AG08396 (cell line): ENCODE data around the gene C4BPB.

Experiments
- DNase-seq: peaks from one replicate; pipeline ENCODE4 v3.0.0; 2012; ENCODE audit warnings: low spot score, mixed read lengths

The C4BPB gene

DNA sequence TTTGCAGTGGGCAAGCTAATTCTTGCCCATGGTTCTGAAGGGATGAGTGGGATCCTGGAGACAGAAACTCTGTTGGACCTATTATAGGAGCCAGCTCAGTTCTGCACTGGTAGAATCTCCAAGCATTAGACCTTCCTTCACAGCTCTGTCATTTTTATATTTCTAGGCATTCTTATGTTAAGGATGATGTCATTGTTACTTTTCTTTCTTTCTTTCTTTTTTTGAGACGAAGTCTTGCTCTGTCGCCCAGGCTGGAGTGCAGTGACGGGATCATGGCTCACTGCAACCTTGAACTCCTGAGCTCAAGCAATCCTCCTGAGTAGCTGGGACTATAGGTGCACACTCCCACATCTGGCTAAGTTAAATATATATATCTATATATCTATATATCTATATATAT is 28.1 kb upstream of the C4BPB start:
- no peak for DNase-seq

DNA sequence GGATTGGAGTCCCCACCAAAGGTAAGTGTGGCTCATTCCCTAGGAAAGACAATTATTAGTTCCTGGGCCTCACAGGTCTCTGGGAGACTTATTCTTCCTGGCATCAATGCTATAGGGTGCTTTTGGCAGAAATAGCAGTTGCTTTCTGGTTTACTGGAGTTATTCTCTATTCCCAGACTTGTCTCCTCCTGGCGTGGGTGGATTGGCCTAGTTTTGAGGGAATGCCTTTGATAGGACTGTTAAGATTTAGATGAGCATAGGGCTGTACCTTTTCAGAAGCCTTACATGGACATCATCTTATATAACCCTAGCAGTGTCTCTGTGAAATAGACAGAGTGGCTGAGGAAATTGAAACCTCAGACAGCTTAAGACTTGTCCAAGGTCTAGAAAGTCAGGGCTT is 26.6 kb upstream of the C4BPB start:
- no peak for DNase-seq

DNA sequence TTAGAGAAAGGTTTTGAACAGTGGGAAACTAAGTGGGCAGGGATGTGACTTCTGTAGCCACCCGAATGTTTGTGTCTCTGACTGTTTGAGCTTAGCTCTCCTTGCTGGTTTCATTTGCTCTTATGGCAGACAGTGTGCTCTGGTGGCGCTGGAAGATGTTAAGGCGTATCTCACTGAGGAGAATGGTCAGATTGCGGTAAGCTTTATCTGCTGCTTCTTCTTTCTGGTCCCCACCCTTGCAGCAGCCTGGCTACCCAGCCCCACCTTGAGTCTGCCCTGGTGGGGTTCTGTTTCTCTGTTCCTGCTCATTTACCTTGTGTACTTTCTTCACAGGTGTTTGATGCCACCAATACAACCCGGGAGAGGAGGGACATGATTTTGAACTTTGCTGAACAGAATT is 25.6 kb upstream of the C4BPB start:
- no peak for DNase-seq

DNA sequence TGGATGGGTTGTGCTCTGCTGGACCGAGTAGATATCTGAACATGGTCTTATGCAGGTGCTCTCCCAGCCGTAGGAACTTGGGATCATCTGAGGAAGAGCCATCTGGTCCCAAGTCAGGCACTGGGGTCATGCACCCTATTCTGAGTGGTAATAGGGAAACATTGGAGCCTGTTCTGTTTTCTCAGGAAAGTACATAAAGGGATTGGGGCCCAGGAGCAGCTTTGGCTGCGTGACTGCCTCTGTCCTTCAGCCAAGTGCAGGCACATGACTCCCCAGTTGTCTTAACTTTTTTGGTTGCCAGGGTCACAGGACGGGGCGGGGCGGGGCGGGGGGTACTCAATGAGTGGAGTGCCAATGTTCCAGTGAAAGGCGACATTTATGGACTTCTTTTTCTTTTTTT is 24.1 kb upstream of the C4BPB start:
- no peak for DNase-seq

DNA sequence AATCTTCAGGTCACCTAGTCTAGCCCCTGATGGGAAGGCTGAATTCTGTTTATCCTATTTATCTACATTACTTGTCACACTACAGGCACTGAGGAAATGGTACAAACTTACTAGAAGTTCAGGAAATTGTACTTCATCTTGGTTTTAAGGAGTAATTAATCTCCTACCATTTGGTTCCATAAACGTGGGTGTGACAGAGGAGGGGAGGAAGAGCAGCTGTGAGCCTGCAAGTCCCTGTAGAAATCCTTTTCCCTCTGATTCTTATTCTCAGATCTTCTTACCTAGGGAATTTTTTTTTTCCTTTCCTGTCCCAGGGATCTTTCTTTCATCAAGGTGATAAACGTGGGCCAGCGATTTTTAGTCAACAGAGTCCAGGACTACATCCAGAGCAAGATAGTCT is 21.5 kb upstream of the C4BPB start:
- no peak for DNase-seq

DNA sequence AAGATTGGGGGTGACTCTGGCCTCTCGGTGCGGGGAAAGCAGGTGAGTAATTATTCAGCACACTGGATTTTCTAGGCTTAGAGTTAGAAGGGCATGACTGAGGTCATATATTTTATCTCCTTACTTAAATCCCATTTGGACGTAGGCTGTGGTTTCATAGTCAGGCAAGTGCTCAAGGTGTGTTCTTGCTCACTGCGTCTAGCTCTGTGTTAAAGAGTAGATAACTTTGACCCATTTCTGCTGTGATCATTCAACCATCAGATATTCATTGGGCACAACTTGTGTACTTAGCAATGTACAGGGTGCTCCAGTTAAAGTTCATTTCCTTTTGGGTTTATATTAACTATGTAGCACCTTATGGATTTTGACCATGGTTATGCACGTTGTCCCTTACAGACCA is 21.0 kb upstream of the C4BPB start:
- DNase-seq, result no peak

DNA sequence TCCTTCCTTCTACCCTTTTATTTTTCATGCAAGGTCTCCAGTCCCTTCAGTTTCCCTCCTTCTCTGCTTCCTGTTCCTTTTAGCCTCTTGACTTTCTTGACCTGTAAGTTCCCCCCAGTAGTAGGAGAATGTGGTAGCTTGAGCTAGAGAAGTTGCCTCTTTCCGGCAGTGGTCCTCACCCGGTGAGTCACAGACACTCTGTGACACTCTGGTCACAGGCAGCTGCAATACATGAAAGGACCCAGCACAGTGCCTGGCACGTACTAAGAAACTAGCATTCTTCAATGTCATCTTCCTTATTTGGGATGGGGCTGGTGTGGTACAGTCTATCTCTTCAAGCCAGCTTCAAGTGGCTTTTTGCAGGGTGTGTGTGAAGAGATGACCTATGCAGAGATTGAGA is 19.6 kb upstream of the C4BPB start:
- no peak for DNase-seq

DNA sequence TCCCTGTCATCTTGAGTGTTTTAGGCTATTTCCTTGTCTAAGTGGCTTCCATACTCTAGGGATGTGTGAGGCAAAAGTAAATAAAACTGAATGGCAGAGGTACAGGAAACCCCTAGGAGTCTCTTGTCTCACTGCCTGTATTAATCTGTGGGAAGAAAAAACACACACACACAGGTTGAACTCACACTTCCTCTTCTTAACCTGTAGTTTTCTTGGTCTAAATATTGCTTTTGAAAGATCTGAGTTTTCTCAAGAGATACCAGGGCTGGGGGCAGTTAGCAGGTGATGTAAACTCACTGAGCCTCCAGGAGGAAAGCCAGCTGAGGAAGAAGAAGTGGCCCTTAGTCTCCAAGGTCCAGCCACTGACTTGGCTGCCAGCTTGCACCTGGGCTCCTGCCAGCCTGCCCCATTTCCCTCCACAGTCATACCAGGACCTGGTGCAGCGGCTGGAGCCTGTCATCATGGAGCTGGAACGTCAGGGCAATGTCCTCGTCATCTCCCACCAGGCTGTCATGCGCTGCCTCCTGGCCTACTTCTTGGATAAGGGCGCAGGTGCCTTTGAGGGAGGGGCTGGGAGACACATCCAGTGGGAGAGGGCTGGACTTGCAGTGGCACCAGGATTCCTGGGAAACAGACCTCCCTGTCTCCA is 18.7 kb upstream of the C4BPB start:
- no peak for DNase-seq

DNA sequence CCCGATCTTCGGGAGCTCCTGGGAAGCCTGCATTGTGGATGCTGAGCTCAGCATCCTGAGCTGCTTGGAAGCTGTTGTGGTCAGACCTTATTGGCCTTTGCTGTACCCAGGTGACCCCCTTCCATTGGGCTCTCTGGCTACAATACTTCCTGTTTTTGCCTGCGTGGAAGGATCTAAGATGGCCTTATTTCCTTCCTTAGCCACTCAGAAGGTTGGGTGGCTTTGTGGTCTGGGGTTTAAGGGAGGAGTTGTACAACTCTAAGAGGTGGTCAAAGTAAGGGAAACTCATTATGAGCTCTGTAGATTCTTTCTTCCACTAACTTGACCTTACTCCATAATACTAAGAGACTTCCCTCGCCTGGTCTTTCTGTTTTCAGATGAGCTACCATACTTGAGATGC is 17.8 kb upstream of the C4BPB start:
- DNase-seq, result no peak

DNA sequence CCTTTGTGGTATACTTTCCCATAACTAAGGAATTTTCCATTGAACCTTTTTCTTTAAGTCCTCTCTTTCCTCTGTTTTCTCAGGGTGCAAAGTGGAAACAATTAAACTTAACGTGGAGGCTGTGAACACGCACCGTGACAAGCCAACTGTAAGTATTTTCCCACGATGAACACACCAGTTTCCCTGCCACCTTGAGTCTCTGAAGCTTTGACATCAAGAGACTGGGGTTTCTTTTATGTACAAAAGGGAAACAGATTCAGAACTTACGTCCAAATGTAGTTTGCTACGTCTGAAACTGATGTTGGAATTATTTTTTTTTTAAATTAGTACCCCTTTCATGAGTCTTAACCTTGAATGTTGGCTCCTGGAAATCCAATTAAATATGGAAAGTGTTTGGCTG is 17.2 kb upstream of the C4BPB start:
- no peak for DNase-seq

DNA sequence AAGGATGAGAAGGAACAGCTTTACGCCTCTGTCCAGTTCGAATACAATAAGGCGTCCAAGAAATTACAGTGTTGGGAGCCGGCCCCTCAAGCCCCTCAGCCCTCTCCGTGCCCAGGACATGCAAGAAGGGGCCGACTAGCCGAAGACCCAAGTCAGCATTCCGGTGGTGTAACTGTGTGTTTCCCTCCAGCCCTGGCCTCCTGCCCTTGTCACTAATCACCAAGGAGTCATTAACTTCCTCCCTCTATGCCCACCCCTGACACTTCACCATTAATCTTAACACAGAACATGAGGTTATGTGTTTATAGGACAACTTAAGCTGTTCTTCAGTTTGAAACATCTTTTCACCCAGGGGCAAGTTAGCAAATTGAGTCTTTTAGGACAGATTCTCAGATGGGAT is 16.4 kb upstream of the C4BPB start:
- DNase-seq, result no peak

DNA sequence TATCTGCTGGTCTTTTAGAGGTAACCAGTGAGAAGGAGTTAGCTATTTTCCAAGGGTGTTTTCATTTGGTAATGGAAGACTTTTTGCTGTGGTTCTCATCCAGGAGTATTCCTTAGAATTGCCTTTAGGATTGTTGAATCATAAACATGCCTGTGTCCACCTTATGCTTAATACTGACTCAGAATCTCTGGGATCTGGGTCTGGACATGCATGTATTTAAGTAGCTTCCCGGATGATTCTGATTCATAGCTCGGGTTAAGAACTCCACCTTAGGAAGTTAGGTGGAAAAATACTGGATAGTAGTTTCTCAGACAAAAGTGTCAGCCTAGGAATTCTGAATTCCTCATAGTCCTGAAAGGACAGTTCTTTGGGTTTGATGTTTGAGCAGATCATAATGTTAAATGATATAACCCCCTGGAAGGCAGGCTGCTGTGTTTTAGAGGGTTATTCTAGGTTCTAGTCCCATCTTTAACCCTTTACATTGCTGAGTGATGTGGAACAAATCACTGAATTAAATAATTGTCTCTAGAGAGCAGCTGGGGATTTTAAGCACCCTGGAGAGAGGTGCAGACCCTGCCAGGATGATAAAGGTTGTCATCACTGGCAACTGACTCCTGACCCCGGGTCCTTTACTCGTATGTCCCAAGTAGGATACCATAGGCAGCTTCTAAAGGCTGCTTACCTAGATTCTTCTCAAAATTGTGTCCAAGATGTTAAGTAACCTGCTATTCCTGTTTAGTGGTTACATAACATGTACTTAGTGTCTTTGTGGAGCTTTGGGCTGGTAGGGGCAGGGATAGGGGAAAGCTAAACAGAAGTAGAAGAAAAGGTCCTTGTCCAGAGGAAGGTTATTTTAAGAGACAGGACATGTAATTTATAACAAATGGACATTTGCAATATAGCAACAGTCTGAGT is 14.5 kb upstream of the C4BPB start:
- no peak for DNase-seq

DNA sequence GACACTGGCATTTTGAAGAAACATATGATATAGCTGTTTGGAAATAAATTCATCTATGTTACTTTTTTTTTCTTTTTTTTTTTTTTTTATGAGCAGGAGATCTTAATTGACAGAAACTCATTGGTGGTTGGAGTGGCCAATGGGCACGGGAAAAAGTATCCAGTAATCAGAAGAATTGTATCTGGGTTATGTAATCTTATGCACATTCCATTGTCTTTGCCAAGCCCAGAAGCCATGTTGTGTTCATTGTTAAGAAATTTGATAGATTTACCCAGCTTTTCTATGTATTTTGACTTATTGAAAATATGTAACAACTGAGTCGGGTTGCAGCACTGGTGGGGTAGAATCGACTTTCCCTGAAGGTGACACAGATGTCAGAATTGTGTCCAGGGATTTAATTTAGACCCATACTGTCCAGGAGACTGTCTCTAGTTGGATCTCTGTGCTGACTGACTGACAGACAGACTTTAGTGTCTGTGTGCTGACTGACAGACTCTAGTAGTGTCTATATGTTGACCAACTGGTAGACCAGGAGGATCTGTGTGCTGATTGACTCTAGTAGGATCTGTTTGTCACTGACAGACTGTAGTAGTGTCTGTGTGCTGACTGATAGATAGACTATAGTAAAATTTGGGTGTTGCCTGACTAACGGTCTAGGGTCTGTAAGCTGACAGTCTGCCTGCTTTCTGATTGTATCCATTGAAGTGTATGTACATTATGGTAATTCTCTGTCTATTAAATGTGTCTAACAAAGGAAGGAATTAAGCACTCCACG is 12.3 kb upstream of the C4BPB start:
- DNase-seq, result no peak

DNA sequence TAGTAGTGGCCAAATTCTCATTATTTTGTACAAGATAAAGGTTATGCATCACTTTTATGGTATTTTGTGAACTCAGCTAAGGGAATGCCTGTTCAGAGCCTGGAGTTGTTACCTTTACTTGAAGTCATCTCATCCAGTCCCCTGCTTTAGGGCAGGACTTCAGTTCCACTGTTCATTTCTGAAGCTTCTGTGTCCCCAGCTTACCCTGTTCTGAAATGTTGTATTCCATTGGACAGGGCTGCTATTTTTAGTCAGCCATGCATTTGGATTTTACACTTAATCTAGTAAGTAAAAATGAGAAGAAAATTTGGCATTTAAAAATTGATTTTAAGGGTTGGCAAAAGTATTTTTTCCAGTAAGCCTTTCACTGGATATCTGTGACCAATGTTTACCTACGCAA is 11.6 kb upstream of the C4BPB start:
- DNase-seq, result no peak

DNA sequence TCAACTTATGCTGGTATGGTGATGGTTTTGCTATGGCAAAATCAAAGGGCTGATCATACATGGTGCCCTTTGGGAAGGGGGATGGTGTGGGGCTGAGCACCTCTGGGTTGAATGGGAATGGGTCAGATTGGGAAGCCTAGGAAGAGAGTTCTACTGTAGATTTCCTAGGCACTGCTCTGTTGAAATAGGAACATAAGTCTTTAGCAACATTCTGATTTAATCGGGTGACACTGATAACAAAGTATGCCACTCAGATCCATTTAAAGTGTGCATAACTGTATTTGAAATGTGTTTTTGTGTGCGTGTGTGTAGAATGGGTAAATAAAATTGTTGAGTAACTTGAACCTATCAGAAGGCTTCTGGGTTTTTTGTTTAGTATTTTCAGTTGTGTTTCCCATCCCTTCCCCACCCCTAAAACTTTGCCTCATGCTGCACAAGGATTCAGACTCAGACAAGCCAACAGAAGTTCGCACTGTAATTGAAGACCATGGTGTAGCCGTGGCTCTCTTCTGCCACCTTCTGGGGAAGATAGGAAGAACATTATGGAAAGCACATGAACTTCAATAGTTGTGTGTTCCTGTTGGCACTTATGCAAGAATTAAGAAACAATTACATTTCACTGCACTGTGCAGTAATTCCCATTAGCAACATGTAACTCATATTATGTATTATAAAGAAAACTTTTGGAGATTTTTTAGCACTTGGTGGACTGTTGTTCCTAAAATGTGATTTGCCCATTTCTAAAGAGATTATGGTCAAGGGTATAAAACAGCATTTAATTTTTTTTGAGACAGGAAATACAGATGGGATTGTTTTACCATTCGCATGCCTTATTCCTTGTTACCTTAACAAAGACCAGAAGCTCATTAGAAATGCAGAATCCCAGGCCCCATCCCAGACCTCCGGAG is 10.9 kb upstream of the C4BPB start:
- peak; percentile 69 for DNase-seq

DNA sequence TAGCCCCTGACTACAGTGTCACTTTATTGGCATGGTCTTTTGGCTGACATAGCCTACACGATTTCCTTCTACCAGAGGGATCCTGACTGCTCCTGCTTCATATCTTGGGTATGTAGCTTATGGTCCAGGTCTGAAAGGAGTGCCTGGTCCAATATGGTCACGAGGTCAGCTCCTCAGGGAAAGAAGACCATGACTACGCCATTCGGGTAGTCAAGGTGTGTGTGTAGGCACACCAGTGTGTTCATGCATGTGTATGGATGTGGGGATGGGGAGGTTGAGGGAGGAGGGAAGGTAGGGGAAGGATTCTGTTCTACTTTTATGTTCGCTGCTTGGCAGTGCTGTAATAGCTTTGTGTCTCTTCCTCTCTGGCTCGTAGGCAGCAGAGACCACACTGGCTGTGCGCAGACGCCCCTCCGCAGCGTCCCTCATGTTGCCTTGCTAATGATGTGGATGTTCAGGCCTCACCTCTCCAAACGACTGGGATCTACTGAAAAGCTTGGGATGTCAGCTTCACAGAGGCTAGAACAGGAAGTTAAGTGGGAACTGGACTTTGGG is 10.0 kb upstream of the C4BPB start:
- no peak for DNase-seq

DNA sequence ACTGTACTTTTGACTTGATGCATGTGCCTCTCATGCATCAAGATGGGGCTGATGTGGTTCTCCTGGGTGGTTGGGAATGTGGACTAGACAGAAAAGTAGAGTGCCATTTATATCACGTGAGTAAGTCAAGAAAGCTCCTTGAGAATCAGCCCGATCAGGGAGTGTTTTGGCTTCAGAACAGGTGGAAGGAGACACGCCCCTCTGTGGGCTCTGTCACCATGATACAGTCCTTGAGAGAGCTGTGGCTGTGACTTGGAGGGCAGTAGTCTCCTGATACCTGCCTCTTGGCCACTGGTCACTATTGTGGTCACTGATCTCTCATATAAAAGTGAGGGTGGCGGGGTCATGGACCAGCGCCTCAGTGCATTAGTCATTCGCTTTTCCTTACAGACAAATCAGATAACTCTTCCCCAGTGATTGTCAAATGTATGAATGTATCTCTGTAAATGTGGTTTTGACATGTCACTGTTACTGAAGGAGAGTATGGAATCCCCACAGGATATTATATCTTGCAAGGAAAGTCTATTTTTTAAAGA is 8.9 kb upstream of the C4BPB start:
- no peak for DNase-seq

DNA sequence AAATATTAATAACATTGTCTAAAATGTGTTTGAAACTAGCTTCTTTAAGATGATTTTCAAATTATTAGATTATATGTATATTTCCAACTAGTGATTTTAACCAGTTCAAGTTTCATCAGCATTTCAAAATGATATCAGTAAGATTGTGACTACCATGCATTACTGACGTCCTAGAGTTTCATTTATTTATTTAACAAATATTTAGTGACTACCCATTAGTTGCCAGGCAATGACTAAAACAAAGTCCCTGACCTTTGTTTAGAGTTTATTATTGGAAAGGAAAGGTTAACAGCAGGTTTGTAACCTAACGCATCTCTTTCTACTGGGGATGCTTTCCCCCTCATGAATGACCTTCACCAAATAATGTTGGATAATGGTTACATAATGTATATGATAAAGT is 7.6 kb upstream of the C4BPB start:
- no peak for DNase-seq

DNA sequence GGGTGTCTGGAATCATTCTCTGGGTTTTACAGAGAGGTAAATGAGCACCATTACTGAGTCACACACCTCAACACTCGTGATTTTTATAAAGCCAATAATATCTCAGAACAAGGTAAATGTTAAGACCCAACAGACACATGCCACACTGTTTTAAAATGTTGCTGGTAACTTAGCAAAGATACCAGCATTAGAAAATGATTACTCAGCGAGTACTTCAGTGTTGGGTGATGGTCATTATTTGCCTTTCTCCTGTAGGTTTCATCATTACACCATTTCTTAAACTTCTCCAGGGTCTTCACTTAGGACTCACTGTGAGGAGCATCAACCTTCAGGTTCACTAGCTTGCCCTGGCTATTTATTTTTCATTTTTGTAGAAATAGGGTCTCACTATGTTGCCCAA is 6.9 kb upstream of the C4BPB start:
- DNase-seq, result no peak

DNA sequence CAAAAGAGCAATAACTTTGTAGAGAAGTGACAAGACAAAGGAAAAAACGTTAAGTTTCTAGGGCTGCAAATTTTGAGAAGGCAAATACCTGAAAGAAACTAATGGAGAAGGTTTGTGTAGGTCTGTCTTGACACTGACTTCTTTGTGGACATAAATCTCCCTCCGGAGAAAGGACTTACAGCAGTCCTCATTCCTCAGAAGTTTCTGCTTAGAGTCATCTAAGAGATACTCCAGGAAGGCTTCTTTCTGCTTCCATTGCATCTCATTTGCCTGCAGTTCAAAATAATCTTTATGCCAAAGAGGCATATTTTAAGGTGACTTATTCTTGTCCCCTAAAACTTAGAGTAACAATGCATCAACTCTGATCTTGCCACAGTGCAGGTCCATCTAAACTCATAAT is 4.4 kb upstream of the C4BPB start:
- no peak for DNase-seq

DNA sequence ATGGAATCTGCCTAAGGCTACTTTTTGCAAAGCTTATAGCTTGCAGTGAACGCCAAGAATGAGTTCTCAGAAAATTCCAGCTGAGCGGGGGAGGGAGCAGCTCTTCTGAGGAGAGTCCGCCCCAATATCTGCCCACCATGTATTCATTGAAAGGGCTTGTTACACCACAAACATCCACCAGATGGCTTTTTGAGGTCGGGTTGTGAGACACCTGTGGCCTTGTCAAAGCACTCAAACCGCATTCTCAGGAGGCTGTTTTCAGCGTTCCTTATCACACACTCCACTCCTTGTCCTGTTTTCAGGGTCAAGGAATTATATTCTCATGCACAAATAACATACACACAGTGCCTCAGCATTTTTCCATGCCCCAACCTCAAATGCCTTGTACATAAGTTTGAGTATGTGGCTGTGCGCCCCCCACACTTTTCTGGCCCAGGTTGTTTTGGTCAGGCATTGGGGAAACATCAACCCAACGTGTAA is 3.9 kb upstream of the C4BPB start:
- DNase-seq, result peak; percentile 45
